Effector memory CD8-positive, alpha-beta T cell (primary cell): Measurements from ENCODE around the gene MYO1C.

ENCODE experiments used
- ATAC-seq: fragments of 150-1000 bp; cut with Tn5 transposase; replicated peaks from 2 replicates; pipeline ENCODE4 v1.10.0; 2021; ENCODE audit warnings: mild to moderate bottlenecking, moderate library complexity
- DNase-seq, 3 experiments: peaks; one replicate each; pipeline ENCODE4 v3.0.0; 2021
- H3K27ac Mint-ChIP-seq, 2 donors: one replicate each; pipeline ENCODE4 v1.8.0; 2022; ENCODE audit warnings: mild to moderate bottlenecking in 2 of 2, mixed read lengths in 2 of 2, moderate library complexity in 2 of 2
- H3K27me3 Mint-ChIP-seq, 2 donors: one replicate each; pipeline ENCODE4 v1.8.0; 2022; ENCODE audit warnings: mixed read lengths in 2 of 2
- H3K36me3 Mint-ChIP-seq: one replicate; pipeline ENCODE4 v1.8.0; 2022; ENCODE audit warnings: mild to moderate bottlenecking, moderate library complexity, mixed read lengths; ENCODE audit not compliant: insufficient read depth
- H3K4me1 Mint-ChIP-seq, 2 donors: one replicate each; pipeline ENCODE4 v1.8.0; 2022; ENCODE audit warnings: low read depth in 2 of 2, mixed read lengths in 2 of 2
- H3K4me3 Mint-ChIP-seq, 2 donors: one replicate each; pipeline ENCODE4 v1.8.0; 2022; ENCODE audit warnings: mild to moderate bottlenecking in 2 of 2, mixed read lengths in 2 of 2, moderate library complexity in 2 of 2
- H3K9me3 Mint-ChIP-seq, 2 donors: one replicate each; pipeline ENCODE4 v1.8.0; 2022; ENCODE audit warnings: mixed read lengths in 2 of 2

The MYO1C gene

GRCh38 chr17:1497831-1498230, 5.3 kb upstream of the MYO1C start:
- H3K4me1 Mint-ChIP-seq = peaks cover 3 to 4% of the 10 kb centered on the region in 2 donors
- peaks cover 49% of the 10 kb centered on the region for H3K36me3 Mint-ChIP-seq
- peak overlapping the region in 1 of 2 donors; percentile 20 for H3K27ac Mint-ChIP-seq
- no peak overlapping the region for H3K4me3 Mint-ChIP-seq
- DNase-seq = no peak
- no peaks in the 10 kb centered on the region for H3K9me3 Mint-ChIP-seq
- no peaks in the 10 kb centered on the region for H3K27me3 Mint-ChIP-seq
- no peak for ATAC-seq

GRCh38 chr17:1496869-1497268, 4.4 kb upstream of the MYO1C start:
- Mint-ChIP-seq H3K4me3 (peak overlapping the region in 1 of 2 donors; percentile 19), H3K36me3 (peaks cover 50% of the 10 kb centered on the region), H3K4me1 (peaks cover 8 to 9% of the 10 kb centered on the region in 2 donors), H3K9me3 (no peaks in the 10 kb centered on the region), H3K27me3 (no peaks in the 10 kb centered on the region), H3K27ac (peak overlapping the region in 1 of 2 donors; percentile 41)
- no peak for ATAC-seq
- no peak for DNase-seq

- Mint-ChIP-seq H3K4me1 (peaks cover 14% of the 10 kb centered on the region in 2 donors), H3K4me3 (no peak overlapping the region), H3K27me3 (no peaks in the 10 kb centered on the region), H3K27ac (peak overlapping the region in 1 of 2 donors; percentile 51), H3K36me3 (peaks cover 44% of the 10 kb centered on the region), H3K9me3 (no peaks in the 10 kb centered on the region)
- no peak for DNase-seq
- no peak for ATAC-seq
Measured at GRCh38 chr17:1495265-1495989, 2.9 kb upstream of the MYO1C start.

GRCh38 chr17:1494736-1495253, 2.3 kb upstream of the MYO1C start:
- Mint-ChIP-seq H3K27me3 (no peaks in the 10 kb centered on the region), H3K27ac (no peak overlapping the region), H3K9me3 (no peaks in the 10 kb centered on the region), H3K4me1 (peaks cover 15 to 16% of the 10 kb centered on the region in 2 donors), H3K4me3 (no peak overlapping the region), H3K36me3 (peaks cover 44% of the 10 kb centered on the region)
- DNase-seq = no peak
- ATAC-seq = no peak

- Mint-ChIP-seq H3K27ac (peak overlapping the region in 1 of 2 donors; percentile 82), H3K4me1 (peaks cover 15 to 16% of the 10 kb centered on the region in 2 donors), H3K36me3 (peaks cover 39% of the 10 kb centered on the region), H3K4me3 (no peak overlapping the region), H3K27me3 (no peaks in the 10 kb centered on the region), H3K9me3 (no peaks in the 10 kb centered on the region)
- no peak for DNase-seq
- ATAC-seq = no peak
Measured at GRCh38 chr17:1494203-1494602, 1.7 kb upstream of the MYO1C start.

GRCh38 chr17:1493291-1493980, 950 bp upstream of the MYO1C start:
- H3K36me3 Mint-ChIP-seq = peaks cover 35% of the 10 kb centered on the region
- H3K4me1 Mint-ChIP-seq = peaks cover 15 to 16% of the 10 kb centered on the region in 2 donors
- DNase-seq (no peak), ATAC-seq (no peak)
- no peaks in the 10 kb centered on the region for H3K27me3 Mint-ChIP-seq
- peak overlapping the region in 1 of 2 donors; percentile 82 for H3K27ac Mint-ChIP-seq
- H3K4me3 Mint-ChIP-seq = peak overlapping the region; percentile 20 to 88
- H3K9me3 Mint-ChIP-seq = no peaks in the 10 kb centered on the region

GRCh38 chr17:1491443-1492248, 840 bp downstream of the MYO1C start:
- H3K4me1 Mint-ChIP-seq = peaks cover 22 to 23% of the 10 kb centered on the region in 2 donors
- ATAC-seq (peak; percentile 57), DNase-seq (peak in 1 of 3 experiments; percentile 33)
- no peaks in the 10 kb centered on the region for H3K9me3 Mint-ChIP-seq
- peak overlapping the region; percentile 83 to 84 for H3K27ac Mint-ChIP-seq
- no peaks in the 10 kb centered on the region for H3K27me3 Mint-ChIP-seq
- peaks cover 29% of the 10 kb centered on the region for H3K36me3 Mint-ChIP-seq
- H3K4me3 Mint-ChIP-seq = peak overlapping the region; percentile 88

- Mint-ChIP-seq H3K36me3 (peaks cover 29% of the 10 kb centered on the region), H3K4me3 (peak overlapping the region; percentile 77 to 91), H3K4me1 (peaks cover 23 to 24% of the 10 kb centered on the region in 2 donors), H3K9me3 (no peaks in the 10 kb centered on the region), H3K27me3 (no peaks in the 10 kb centered on the region), H3K27ac (peak overlapping the region in 1 of 2 donors; percentile 56)
- peak; percentile 58 for ATAC-seq
- DNase-seq = peak; percentile 35 to 46 (median 38)
Measured at GRCh38 chr17:1490643-1491442, 1.6 kb downstream of the MYO1C start.

GRCh38 chr17:1488826-1489270, 3.6 kb downstream of the MYO1C start:
- Mint-ChIP-seq H3K27ac (peak overlapping the region in 1 of 2 donors; percentile 62), H3K9me3 (no peaks in the 10 kb centered on the region), H3K4me3 (peak overlapping the region; percentile 85 to 91), H3K36me3 (peaks cover 25% of the 10 kb centered on the region), H3K27me3 (no peaks in the 10 kb centered on the region), H3K4me1 (peaks cover 23 to 26% of the 10 kb centered on the region in 2 donors)
- no peak for DNase-seq
- ATAC-seq = no peak

- no peaks in the 10 kb centered on the region for H3K27me3 Mint-ChIP-seq
- peak overlapping the region; percentile 85 to 91 for H3K4me3 Mint-ChIP-seq
- H3K27ac Mint-ChIP-seq = peak overlapping the region; percentile 67 to 76
- ATAC-seq (peak; percentile 33), DNase-seq (peak; percentile 66 to 75 (median 68))
- H3K4me1 Mint-ChIP-seq = peaks cover 19 to 23% of the 10 kb centered on the region in 2 donors
- H3K36me3 Mint-ChIP-seq = peaks cover 19% of the 10 kb centered on the region
- H3K9me3 Mint-ChIP-seq = no peaks in the 10 kb centered on the region
Measured at GRCh38 chr17:1487939-1488825, 4.3 kb downstream of the MYO1C start.

GRCh38 chr17:1486802-1487695, 5.4 kb downstream of the MYO1C start:
- Mint-ChIP-seq H3K27me3 (no peaks in the 10 kb centered on the region), H3K4me3 (peak overlapping the region; percentile 85 to 91), H3K36me3 (peaks cover 14% of the 10 kb centered on the region), H3K9me3 (no peaks in the 10 kb centered on the region), H3K4me1 (peaks cover 17 to 18% of the 10 kb centered on the region in 2 donors), H3K27ac (peak overlapping the region; percentile 67 to 76)
- DNase-seq = peak; percentile 68 to 76 (median 74)
- ATAC-seq = peak; percentile 49
